K562 (cell line): ENCODE results near the gene MYL11. TPM values are rescaled to one million over a fixed set of nuclear protein-coding genes. Genes with fewer than 3 reads are reported as not detected.

Experiments
- ATAC-seq: fragments of 200-7000 bp; cut with Tn5 transposase; 3 replicates; pipeline ENCODE4 v1.9.1; 2020; ENCODE audit warnings: moderate library complexity
- BruUV-seq: library from RNA; stranded (reverse); fragments of 400-500 nt; replicated peaks from 2 replicates; lab custom pipeline; 2021; lab: Mats Ljungman, UMichigan
- CTCF ChIA-PET: fragments of 300-600 bp; formaldehyde crosslinking; extraction: SDS; loops from one replicate; lab custom pipeline; 2021; ENCODE audit warnings: low intra/inter-chr PET ratio; lab: Yijun Ruan, JAX
- POLR2A ChIA-PET: fragments of 300-600, 350-650 bp; sonication (Branson Sonifier 250); formaldehyde crosslinking; extraction: SDS; loops from one replicate; lab custom pipeline; 2021; ENCODE audit warnings: antibody characterized with exemption, inconsistent platforms; lab: Yijun Ruan, JAX
- DNase-seq, 4 experiments: peaks; one replicate each; pipeline versions ENCODE4 v3.0.0 to v3.0.0-alpha.2; 2011 to 2018; ENCODE audit warnings: low spot score in 3 of 4, mixed read lengths in 3 of 4; ENCODE audit errors: extremely low read depth in 1 of 4
- FAIRE-seq: peaks from 2 replicates; lab custom pipeline; 2011; peaks lifted over from hg19 to GRCh38; lab: Jason Lieb, UNC
- H2AFZ ChIP-seq: 2 replicates; pipeline ENCODE4 v1.6.0; 2011; ENCODE audit warnings: low read depth, low read length, control low read depth, inconsistent platforms
- H3K27ac ChIP-seq: fragments of 200-600 bp; 3 replicates; pipeline ENCODE4 v1.8.0; 2011; ENCODE audit warnings: low read depth, mild to moderate bottlenecking, control low read depth, inconsistent platforms, low read length, moderate library complexity, mixed read lengths; ENCODE audit errors: extremely low read depth
- H3K27me3 ChIP-seq, 2 experiments: fragments of 300-600 bp in 1 of 2; 2 replicates in 1 of 2; 3 replicates in 1 of 2; pipeline versions ENCODE4 v1.6.0 to v1.8.0; 2011; ENCODE audit warnings: inconsistent platforms in 2 of 2, low read length in 2 of 2, mild to moderate bottlenecking in 1 of 2, mixed read lengths in 1 of 2, moderate library complexity in 1 of 2; ENCODE audit not compliant: control insufficient read depth in 2 of 2, insufficient read depth in 2 of 2
- H3K36me3 ChIP-seq: fragments of 300-600 bp; 3 replicates; pipeline ENCODE4 v1.8.0; 2011; ENCODE audit warnings: mild to moderate bottlenecking, low read length, inconsistent platforms; ENCODE audit not compliant: control insufficient read depth, insufficient read depth
- H3K4me1 ChIP-seq, 2 experiments: fragments of 200-600 bp in 1 of 2; replicated peaks in 1 of 2; 2 replicates in 1 of 2; 3 replicates in 1 of 2; pipeline versions ENCODE4 v1.5.1 to v1.8.0; 2011; ENCODE audit warnings: inconsistent platforms in 2 of 2, low read length in 2 of 2, mild to moderate bottlenecking in 1 of 2, mixed read lengths in 1 of 2, moderate library complexity in 1 of 2; ENCODE audit not compliant: control insufficient read depth in 2 of 2, insufficient read depth in 2 of 2
- H3K4me2 ChIP-seq: 2 replicates; pipeline ENCODE4 v1.6.1; 2011; ENCODE audit warnings: low read length, control low read depth, inconsistent platforms, mixed read lengths; ENCODE audit not compliant: insufficient read depth
- H3K4me3 ChIP-seq: fragments of 200-600 bp; sonication (generic), shearing (Covaris generic); 2 replicates; pipeline ENCODE4 v1.5.1; 2016; ENCODE audit warnings: control low read depth, inconsistent platforms
- H3K79me2 ChIP-seq: fragments of 200-600 bp; 3 replicates; pipeline ENCODE4 v1.8.0; 2011; ENCODE audit warnings: low read length, inconsistent platforms; ENCODE audit not compliant: control insufficient read depth, insufficient read depth
- H3K9ac ChIP-seq, 2 experiments: 2 replicates each; pipeline versions ENCODE4 v1.6.0 to v1.6.1; 2011; ENCODE audit warnings: low read depth in 2 of 2, low read length in 2 of 2, control low read depth in 1 of 2, inconsistent platforms in 1 of 2, mild to moderate bottlenecking in 1 of 2, mixed read lengths in 1 of 2; ENCODE audit not compliant: insufficient read depth in 1 of 2
- H3K9me1 ChIP-seq: one replicate; pipeline ENCODE4 v1.6.0; 2011; ENCODE audit warnings: inconsistent platforms, mild to moderate bottlenecking, low read length, moderate library complexity; ENCODE audit not compliant: control insufficient read depth, insufficient read depth
- H3K9me3 ChIP-seq: replicated peaks from 2 replicates; pipeline ENCODE4 v1.5.1; 2011; ENCODE audit warnings: low read depth, low read length, inconsistent platforms; ENCODE audit not compliant: control insufficient read depth, insufficient read depth
- H4K20me1 ChIP-seq: replicated peaks from 2 replicates; pipeline ENCODE4 v1.6.1; 2011; ENCODE audit warnings: low read length, inconsistent platforms, mixed read lengths; ENCODE audit not compliant: control insufficient read depth, insufficient read depth
- MLLT1 ChIP-seq, 2 experiments: fragments of 450-650 bp; IDR thresholded peaks; 2 replicates each; pipeline ENCODE4 v1.6.1; 2016
- ZBTB40 ChIP-seq, 2 experiments: fragments of 450-650 bp in 1 of 2; sonication (generic) in 1 of 2; formaldehyde crosslinking in 1 of 2; IDR thresholded peaks; 2 replicates each; pipeline versions ENCODE4 v1.7.1 to v1.9.0; 2016 to 2022; ENCODE audit warnings: inconsistent platforms in 1 of 2, mild to moderate bottlenecking in 1 of 2, missing genetic modification reagents in 1 of 2
- WGBS: fragments of 100-300 bp; shearing (Covaris generic); methylation state at CpG from one replicate; pipeline ENCODE4 v1.1.6; 2016; ENCODE audit warnings: low coverage, mixed read lengths; ENCODE audit not compliant: insufficient coverage; ENCODE audit errors: missing lambda C conversion rate; 5-methylcytosine and 5-hydroxymethylcytosine counted together
- in situ Hi-C: fragments of 300-500 bp; cut with MboI; formaldehyde crosslinking; loops from 4 replicates; pipeline ENCODE4 v1.15.0; 2018; ENCODE audit warnings: inconsistent platforms, mixed read lengths
- intact Hi-C: fragments of 100-400 bp; cut with micrococcal nuclease; formaldehyde crosslinking; loops from 2 replicates; pipeline ENCODE4 v1.14.2; 2022
- polyA plus RNA-seq, 8 experiments: library from polyadenylated mRNA; depleted of rRNA in 4 of 8; stranded (reverse) in 5 of 8; unstranded in 3 of 8; fragments of >200 nt; fragmentation: Nextera tagmentation in 2 of 8; fragmentation: Illumina TruSeq in 1 of 8; extraction: Ambion mirVana in 2 of 8; extraction: Trizol in 1 of 8; gene quantifications; 2 replicates each; pipeline versions ENCODE4 v1.2.1 to v1.2.3, GENCODE V29; 2011 to 2014; ENCODE audit warnings: inconsistent platforms in 1 of 8, missing spikeins in 1 of 8
- total RNA-seq, 7 experiments: library from RNA; depleted of rRNA in 6 of 7; stranded (reverse); fragments of >200 nt in 6 of 7; fragmentation: Illumina TruSeq in 2 of 7; extraction: Trizol in 2 of 7; gene quantifications; 2 replicates each; pipeline versions ENCODE4 v1.2.1 to v1.2.3, GENCODE V29; 2011 to 2021; ENCODE audit warnings: low replicate concordance in 1 of 7

Gene MYL11
- total and polyA plus RNA-seq, 9 of the 15 experiments (the other 6 are each of a cell fraction or from before 2014, with no cell fraction given): 0.31 to 1.5 (median 0.73) TPM; not detected in 4

- ATAC-seq (peak; percentile 93), DNase-seq (peak; percentile 92 to 99 (median 96)), FAIRE-seq (peak; percentile 100)
- Histone ChIP-seq H3K27me3 (no peaks in the 10 kb centered on the region), H3K4me1 (peaks cover 25 to 44% of the 10 kb centered on the region in 2 experiments; a peak in 4 of 5 replicates), H2AFZ (peak within 1 kb of the TSS; percentile 82), H3K9me1 (peaks cover 6% of the 10 kb centered on the region), H3K4me2 (peak within 1 kb of the TSS; percentile 90), H4K20me1 (peaks cover 23% of the 10 kb centered on the region), H3K4me3 (peak within 1 kb of the TSS; percentile 74), H3K9ac (peak within 1 kb of the TSS; percentile 74 to 98), H3K9me3 (no peaks in the 10 kb centered on the region), H3K27ac (peak within 1 kb of the TSS; percentile 74), H3K36me3 (peaks cover 18% of the 10 kb centered on the region; the same call in 2 of the 3 replicates), H3K79me2 (peaks cover 42% of the 10 kb centered on the region)
- ChIA-PET CTCF (no interaction called here), POLR2A (interaction anchor here (0.9 to 6.3 kb wide), 12 partner anchors 8 to 288 kb away, joined by 3 to 77 read pairs (median 4); partner anchors contain the start of genes CD2BP2, DCTPP1, FBRS and PRR14)
- in situ Hi-C loops: loop anchor here (25.0 kb wide), 1 partner anchor 908 kb away; the partner anchor contains the start of genes BOLA2, SLX1B and SULT1A4
- BruUV-seq: no TSS peak
- intact Hi-C loops: loop anchor here (2.0 to 10.0 kb wide), 3 partner anchors 16 to 306 kb away; partner anchors contain the start of genes ALDOA, CD2BP2 and ZNF771
- WGBS: 1% methylated on average over 24 of the region's 40 CpGs
- TF ChIP-seq MLLT1 (IDR thresholded peaks at IDR 0.05) (peak in 1 of 2 experiments; percentile 98; a peak in 2 of 4 replicates), ZBTB40 (IDR thresholded peaks at IDR 0.05) (peak; percentile 82), ZBTB40 (CRISPR knock-in tag; IDR thresholded peaks at IDR 0.05) (no peak)
Observed at GRCh38 chr16:30370456-30371247, 4.0 kb upstream of the MYL11 start, which contains the start of gene TBC1D10B. TBC1D10B (minus strand) TSS chr16:30370494; CDS start chr16:30370183, 311 bp downstream.
